Measurements from ENCODE around the gene FANCE.

The FANCE gene

DNA sequence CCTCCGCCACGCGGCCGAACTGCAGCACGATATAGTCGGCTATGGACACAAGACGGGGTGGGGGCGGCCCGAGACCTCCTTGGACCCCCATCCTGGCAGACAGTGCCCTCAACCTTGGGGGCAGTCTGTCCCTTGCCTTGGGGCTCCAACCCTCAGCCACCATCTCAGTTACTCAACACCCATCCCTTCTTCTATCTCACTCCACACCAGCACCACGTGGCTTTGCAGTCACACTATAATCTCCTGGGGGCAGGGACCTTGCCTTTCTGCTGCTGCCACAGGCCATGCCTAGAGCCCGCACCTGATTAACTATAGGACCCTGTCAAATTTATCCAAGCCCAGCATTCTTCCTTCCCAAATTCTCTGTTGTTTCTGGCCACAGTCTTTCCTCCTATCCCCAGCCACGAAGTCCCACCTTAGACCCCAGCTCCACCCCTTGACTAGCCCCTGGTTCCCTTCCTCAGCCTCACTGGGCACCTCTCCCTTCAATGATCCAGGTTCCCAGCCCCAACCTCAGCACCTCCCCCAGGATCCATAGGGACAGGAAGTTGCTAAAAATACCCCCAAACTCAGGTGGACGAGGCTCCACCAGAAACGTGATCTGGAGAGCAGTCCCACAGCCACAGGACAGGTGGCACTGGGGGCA lies 46.4 kb downstream of the FANCE start:
- DNase-seq (ENCODE audit: low read depth) = no peak
- H3K4me3 ChIP-seq (ENCODE audit: low read length) = peak overlapping the region; percentile 43
- TF ChIP-seq, protein P1, sequence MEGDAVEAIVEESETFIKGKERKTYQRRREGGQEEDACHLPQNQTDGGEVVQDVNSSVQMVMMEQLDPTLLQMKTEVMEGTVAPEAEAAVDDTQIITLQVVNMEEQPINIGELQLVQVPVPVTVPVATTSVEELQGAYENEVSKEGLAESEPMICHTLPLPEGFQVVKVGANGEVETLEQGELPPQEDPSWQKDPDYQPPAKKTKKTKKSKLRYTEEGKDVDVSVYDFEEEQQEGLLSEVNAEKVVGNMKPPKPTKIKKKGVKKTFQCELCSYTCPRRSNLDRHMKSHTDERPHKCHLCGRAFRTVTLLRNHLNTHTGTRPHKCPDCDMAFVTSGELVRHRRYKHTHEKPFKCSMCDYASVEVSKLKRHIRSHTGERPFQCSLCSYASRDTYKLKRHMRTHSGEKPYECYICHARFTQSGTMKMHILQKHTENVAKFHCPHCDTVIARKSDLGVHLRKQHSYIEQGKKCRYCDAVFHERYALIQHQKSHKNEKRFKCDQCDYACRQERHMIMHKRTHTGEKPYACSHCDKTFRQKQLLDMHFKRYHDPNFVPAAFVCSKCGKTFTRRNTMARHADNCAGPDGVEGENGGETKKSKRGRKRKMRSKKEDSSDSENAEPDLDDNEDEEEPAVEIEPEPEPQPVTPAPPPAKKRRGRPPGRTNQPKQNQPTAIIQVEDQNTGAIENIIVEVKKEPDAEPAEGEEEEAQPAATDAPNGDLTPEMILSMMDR (conservative IDR thresholded peaks at IDR 0.05; ENCODE audit: low read depth, low read length) = no peak

DNA sequence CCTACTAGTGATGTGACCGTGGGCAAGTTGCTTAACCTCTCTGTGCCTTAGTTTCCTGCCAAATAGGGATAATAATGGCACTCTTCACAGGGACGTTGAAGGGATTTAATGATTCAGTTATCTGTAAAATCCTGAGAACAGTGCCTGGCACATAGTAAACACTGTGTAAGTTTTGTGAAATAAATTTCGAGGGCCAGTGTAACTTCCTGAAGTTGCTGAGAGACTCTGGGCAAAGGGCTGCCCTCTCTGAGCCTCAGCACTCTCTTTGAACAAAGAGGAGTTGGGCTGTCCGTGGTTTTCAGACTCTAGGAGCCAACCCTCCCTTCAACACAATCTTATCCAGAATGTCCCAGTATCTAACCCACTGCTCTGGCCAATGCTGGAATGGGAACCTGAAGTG lies 47.2 kb downstream of the FANCE start:
- no peak for DNase-seq (ENCODE audit: low read depth)
- no peak overlapping the region for H3K4me3 ChIP-seq (ENCODE audit: low read length)
- TF ChIP-seq, protein P1 (conservative IDR thresholded peaks at IDR 0.05; ENCODE audit: low read depth, low read length) = no peak

DNA sequence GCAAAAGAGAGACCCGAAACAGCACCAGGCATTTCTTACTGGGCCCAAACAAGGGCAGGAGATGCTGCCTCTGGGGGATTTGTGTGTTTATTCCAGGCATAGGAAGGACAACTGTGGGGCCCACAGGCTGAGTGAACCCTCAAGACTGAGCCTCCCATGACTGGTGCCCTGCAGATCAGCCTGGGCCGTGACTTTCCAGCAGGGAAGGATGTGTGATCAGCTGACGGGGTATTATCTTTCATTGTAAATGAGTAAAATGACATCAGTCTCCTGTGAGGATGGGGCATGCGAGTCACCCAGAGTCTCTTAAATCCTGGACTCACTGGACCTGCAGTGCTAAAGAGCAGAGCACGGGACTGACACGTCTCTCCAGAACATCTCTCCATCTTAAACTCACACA lies 48.6 kb downstream of the FANCE start:
- DNase-seq (ENCODE audit: low read depth) = no peak
- TF ChIP-seq, protein P1 (conservative IDR thresholded peaks at IDR 0.05; ENCODE audit: low read depth, low read length) = no peak
- no peak overlapping the region for H3K4me3 ChIP-seq (ENCODE audit: low read length)

DNA sequence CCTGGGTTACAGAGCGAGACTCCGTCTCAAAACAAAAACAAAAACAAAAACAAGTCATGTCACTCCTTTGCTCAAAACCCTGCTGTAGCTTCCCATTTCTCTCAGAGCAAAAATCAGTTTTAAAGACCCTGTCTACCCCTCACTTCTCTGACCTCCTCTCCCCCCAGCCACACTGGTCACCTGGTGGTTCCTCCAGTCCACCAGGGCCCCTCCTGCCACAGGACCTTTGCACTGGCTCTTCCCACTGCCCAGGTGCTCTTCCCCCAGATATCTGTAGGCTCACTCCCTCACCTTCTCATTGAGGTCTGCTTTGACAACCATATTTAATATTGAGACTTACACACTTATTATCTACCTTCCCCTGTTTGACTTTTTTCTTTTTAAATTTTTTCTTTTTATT lies 49.6 kb downstream of the FANCE start:
- H3K4me3 ChIP-seq (ENCODE audit: low read length) = no peak overlapping the region
- TF ChIP-seq, protein P1 (conservative IDR thresholded peaks at IDR 0.05; ENCODE audit: low read depth, low read length) = no peak
- no peak for DNase-seq (ENCODE audit: low read depth)

DNA sequence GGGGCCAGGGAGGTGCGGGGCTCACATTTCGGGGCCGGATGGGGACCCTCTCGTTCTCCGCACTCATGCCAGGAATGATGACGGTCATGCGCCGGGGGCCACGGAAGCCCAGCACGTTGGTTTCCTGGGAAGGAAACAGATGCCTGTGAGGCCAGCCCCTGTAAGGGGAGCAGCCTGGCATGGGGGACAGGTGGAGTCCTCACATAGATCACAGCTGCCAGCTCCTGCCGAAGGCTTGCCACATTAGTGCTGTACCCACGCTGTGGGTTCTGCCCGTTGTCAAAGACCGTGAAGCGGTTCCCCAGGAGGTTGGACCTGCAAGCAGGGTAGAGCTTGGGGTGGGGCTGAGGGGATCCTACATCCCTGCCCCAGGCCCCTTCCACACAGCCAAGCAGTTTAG lies 51.4 kb downstream of the FANCE start:
- no peak for DNase-seq (ENCODE audit: low read depth)
- TF ChIP-seq, protein P1 (conservative IDR thresholded peaks at IDR 0.05; ENCODE audit: low read depth, low read length) = no peak
- H3K4me3 ChIP-seq (ENCODE audit: low read length) = no peak overlapping the region

DNA sequence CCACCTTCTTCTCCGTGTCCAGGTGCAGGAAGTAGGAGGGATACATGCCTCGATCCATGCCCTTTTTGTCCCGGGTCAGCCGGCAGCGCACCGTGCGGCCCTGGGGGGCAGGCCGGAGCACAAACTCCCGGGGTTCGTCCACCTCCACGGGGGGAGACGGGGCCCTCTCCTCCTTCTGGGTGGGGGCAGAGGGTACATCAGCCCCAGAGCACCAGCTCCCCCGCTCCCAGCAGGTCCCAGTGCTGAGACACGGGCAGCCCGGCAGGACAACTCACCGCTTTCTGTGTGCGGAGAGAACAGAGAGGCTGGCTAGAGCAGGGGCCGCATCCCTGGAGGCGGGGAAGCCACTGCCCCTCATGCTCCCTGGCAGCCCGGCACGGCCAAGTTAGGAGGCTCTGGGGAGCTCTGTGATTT lies 53.9 kb downstream of the FANCE start:
- H3K4me3 ChIP-seq (ENCODE audit: low read length) = no peak overlapping the region
- no peak for DNase-seq (ENCODE audit: low read depth)
- TF ChIP-seq, protein P1 (conservative IDR thresholded peaks at IDR 0.05; ENCODE audit: low read depth, low read length) = no peak

DNA sequence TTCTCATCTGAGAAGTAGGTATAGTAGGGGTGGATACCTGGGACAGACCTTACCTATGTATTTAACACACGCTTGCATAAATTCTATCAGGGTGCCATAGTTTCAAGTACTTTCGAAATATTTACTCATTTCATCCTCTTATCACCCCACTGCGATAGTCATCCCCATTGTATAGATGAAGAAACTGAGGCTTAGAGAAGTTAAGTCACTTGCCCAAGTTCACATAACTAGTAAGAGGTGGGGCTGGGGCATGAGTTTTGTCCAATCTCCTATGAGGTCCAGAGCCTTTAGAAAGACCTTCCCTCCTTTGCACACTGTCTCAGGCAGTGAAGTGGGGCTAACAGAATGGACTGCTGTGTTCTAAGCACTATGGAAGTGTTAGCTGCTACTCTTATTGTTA lies 54.4 kb downstream of the FANCE start:
- TF ChIP-seq, protein P1 (conservative IDR thresholded peaks at IDR 0.05; ENCODE audit: low read depth, low read length) = no peak
- no peak overlapping the region for H3K4me3 ChIP-seq (ENCODE audit: low read length)
- DNase-seq (ENCODE audit: low read depth) = no peak

All from retinal pigment epithelial cell (primary cell).